ENCODE results near the gene PRKCB.

The PRKCB gene

GRCh38 chr16:24246911-24247607 lies 411.3 kb downstream of the PRKCB start:
- no peaks in the 10 kb centered on the region for H3K36me3 ChIP-seq (ENCODE audit: control insufficient read depth, low read length)
- no peak for TF ChIP-seq EZH2phosphoT487 (IDR thresholded peaks at IDR 0.05; ENCODE audit: borderline replicate concordance, low read length)
- TF ChIP-seq, protein P1, sequence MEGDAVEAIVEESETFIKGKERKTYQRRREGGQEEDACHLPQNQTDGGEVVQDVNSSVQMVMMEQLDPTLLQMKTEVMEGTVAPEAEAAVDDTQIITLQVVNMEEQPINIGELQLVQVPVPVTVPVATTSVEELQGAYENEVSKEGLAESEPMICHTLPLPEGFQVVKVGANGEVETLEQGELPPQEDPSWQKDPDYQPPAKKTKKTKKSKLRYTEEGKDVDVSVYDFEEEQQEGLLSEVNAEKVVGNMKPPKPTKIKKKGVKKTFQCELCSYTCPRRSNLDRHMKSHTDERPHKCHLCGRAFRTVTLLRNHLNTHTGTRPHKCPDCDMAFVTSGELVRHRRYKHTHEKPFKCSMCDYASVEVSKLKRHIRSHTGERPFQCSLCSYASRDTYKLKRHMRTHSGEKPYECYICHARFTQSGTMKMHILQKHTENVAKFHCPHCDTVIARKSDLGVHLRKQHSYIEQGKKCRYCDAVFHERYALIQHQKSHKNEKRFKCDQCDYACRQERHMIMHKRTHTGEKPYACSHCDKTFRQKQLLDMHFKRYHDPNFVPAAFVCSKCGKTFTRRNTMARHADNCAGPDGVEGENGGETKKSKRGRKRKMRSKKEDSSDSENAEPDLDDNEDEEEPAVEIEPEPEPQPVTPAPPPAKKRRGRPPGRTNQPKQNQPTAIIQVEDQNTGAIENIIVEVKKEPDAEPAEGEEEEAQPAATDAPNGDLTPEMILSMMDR (IDR thresholded peaks at IDR 0.05; ENCODE audit: low read depth, low read length, poor library complexity, severe bottlenecking): no peak

GRCh38 chr16:24253192-24253591 lies 417.4 kb downstream of the PRKCB start:
- Histone ChIP-seq H3K4me3 (ENCODE audit: low read length) (no peak overlapping the region), H3K9me2 (replicated peaks; ENCODE audit: control insufficient read depth, low read length) (no peaks in the 10 kb centered on the region), H4K20me1 (ENCODE audit: control insufficient read depth, insufficient read depth, low read depth, low read length) (peaks cover 3% of the 10 kb centered on the region; the same call in 1 of the 2 replicates), H3F3A (ENCODE audit: control insufficient read depth, insufficient read depth) (no peaks in the 10 kb centered on the region), H3K27ac (ENCODE audit: low read depth, low read length) (no peak overlapping the region), H3K36me3 (ENCODE audit: control insufficient read depth, low read length) (no peaks in the 10 kb centered on the region), H3K4me2 (ENCODE audit: low read length) (no peak overlapping the region), H3K9me3 (ENCODE audit: control insufficient read depth, insufficient read depth, low read length) (no peaks in the 10 kb centered on the region), H3K4me1 (ENCODE audit: control insufficient read depth, low read length) (peaks cover 6% of the 10 kb centered on the region; the same call in 1 of the 2 replicates), H3K27me3 (ENCODE audit: control insufficient read depth, low read length) (peaks cover 8% of the 10 kb centered on the region), H3K79me2 (ENCODE audit: control insufficient read depth, low read length) (no peaks in the 10 kb centered on the region)
- TF ChIP-seq, protein P1 (IDR thresholded peaks at IDR 0.05; ENCODE audit: low read depth, low read length, poor library complexity, severe bottlenecking): peak; percentile 85
- TF ChIP-seq EZH2phosphoT487 (IDR thresholded peaks at IDR 0.05; ENCODE audit: borderline replicate concordance, low read length): no peak

More at GRCh38 chr16:24246911-24247607, 411.3 kb downstream of the PRKCB start:
- H3K4me3 ChIP-seq (ENCODE audit: low read length): no peak overlapping the region
- H3K9me3 ChIP-seq (ENCODE audit: control insufficient read depth, insufficient read depth, low read length): no peaks in the 10 kb centered on the region
- peaks cover 6% of the 10 kb centered on the region; the same call in 1 of the 2 replicates for H3K4me1 ChIP-seq (ENCODE audit: control insufficient read depth, low read length)
- H3K9me2 ChIP-seq (replicated peaks; ENCODE audit: control insufficient read depth, low read length): no peaks in the 10 kb centered on the region
- no peak overlapping the region for H3K4me2 ChIP-seq (ENCODE audit: low read length)
- peaks cover 4% of the 10 kb centered on the region; the same call in 1 of the 2 replicates for H3K27me3 ChIP-seq (ENCODE audit: control insufficient read depth, low read length)
- no peak overlapping the region for H3K27ac ChIP-seq (ENCODE audit: low read depth, low read length)
- no peaks in the 10 kb centered on the region for H4K20me1 ChIP-seq (ENCODE audit: control insufficient read depth, insufficient read depth, low read depth, low read length)
- no peaks in the 10 kb centered on the region for H3K79me2 ChIP-seq (ENCODE audit: control insufficient read depth, low read length)
- no peaks in the 10 kb centered on the region for H3F3A ChIP-seq (ENCODE audit: control insufficient read depth, insufficient read depth)

GRCh38 chr16:24255456-24256371 lies 419.9 kb downstream of the PRKCB start, which contains the start of gene CACNG3:
CACNG3 (plus strand) TSS chr16:24256335; CDS start chr16:24256755, 420 bp downstream.
- Histone ChIP-seq H3K27me3 (ENCODE audit: control insufficient read depth, low read length) (peaks cover 8% of the 10 kb centered on the region), H3K79me2 (ENCODE audit: control insufficient read depth, low read length) (no peaks in the 10 kb centered on the region), H3K27ac (ENCODE audit: low read depth, low read length) (no peak within 1 kb of the TSS), H3K36me3 (ENCODE audit: control insufficient read depth, low read length) (no peaks in the 10 kb centered on the region), H3K4me1 (ENCODE audit: control insufficient read depth, low read length) (peaks cover 4% of the 10 kb centered on the region; the same call in 1 of the 2 replicates), H3K9me2 (replicated peaks; ENCODE audit: control insufficient read depth, low read length) (no peaks in the 10 kb centered on the region), H3F3A (ENCODE audit: control insufficient read depth, insufficient read depth) (no peaks in the 10 kb centered on the region), H3K9me3 (ENCODE audit: control insufficient read depth, insufficient read depth, low read length) (no peaks in the 10 kb centered on the region), H3K4me3 (ENCODE audit: low read length) (no peak within 1 kb of the TSS), H3K4me2 (ENCODE audit: low read length) (no peak within 1 kb of the TSS), H4K20me1 (ENCODE audit: control insufficient read depth, insufficient read depth, low read depth, low read length) (peaks cover 3% of the 10 kb centered on the region; the same call in 1 of the 2 replicates)
- TF ChIP-seq, protein P1 (IDR thresholded peaks at IDR 0.05; ENCODE audit: low read depth, low read length, poor library complexity, severe bottlenecking): no peak
- TF ChIP-seq EZH2phosphoT487 (IDR thresholded peaks at IDR 0.05; ENCODE audit: borderline replicate concordance, low read length): no peak
